GM10847 (cell line): ENCODE data around the gene CSMD2.

Experiments used
- POLR2A ChIP-seq: IDR thresholded peaks from 2 replicates; pipeline ENCODE4 v1.6.1; 2011; ENCODE audit not compliant: insufficient read length; ENCODE audit errors: extremely low read depth

CSMD2 gene

GRCh38 chr1:33709174-33709782, 455.8 kb downstream of the CSMD2 start:
- TF ChIP-seq POLR2A: no peak

- no peak for TF ChIP-seq POLR2A
These were observed 458.3 kb downstream of the CSMD2 start for GRCh38 chr1:33706634-33707255.

- no peak for TF ChIP-seq POLR2A
These were observed 461.6 kb downstream of the CSMD2 start for GRCh38 chr1:33703464-33703863.

GRCh38 chr1:33698361-33699035, 466.5 kb downstream of the CSMD2 start:
- TF ChIP-seq POLR2A: no peak

- no peak for TF ChIP-seq POLR2A
These were observed 467.2 kb downstream of the CSMD2 start for GRCh38 chr1:33697816-33698215.

GRCh38 chr1:33696962-33697361, 468.1 kb downstream of the CSMD2 start:
- TF ChIP-seq POLR2A: no peak

- no peak for TF ChIP-seq POLR2A
These were observed 468.7 kb downstream of the CSMD2 start for GRCh38 chr1:33696311-33696710.

- no peak for TF ChIP-seq POLR2A
These were observed 472.5 kb downstream of the CSMD2 start for GRCh38 chr1:33692206-33693188.

- TF ChIP-seq POLR2A: no peak
These were observed 478.0 kb downstream of the CSMD2 start for GRCh38 chr1:33687000-33687399.

GRCh38 chr1:33686551-33686950, 478.5 kb downstream of the CSMD2 start:
- no peak for TF ChIP-seq POLR2A

GRCh38 chr1:33685256-33685655, 479.8 kb downstream of the CSMD2 start:
- TF ChIP-seq POLR2A: no peak

- TF ChIP-seq POLR2A: no peak
These were observed 480.4 kb downstream of the CSMD2 start for GRCh38 chr1:33684396-33685179.

- TF ChIP-seq POLR2A: no peak
These were observed 481.1 kb downstream of the CSMD2 start for GRCh38 chr1:33683913-33684312.

- no peak for TF ChIP-seq POLR2A
These were observed 482.7 kb downstream of the CSMD2 start for GRCh38 chr1:33682371-33682770.
